GM08714 (cell line): Measurements from ENCODE around the gene ZNF624.
A peak's percentile ranks its signal among the peaks of the same experiment; 100 is the strongest.
"Not testable (repeated sequence)": the region's sequence is repeated elsewhere in the genome, so short reads cannot be mapped to it uniquely, and the experiment has no call there.

Experiments
- H3K4me3 ChIP-seq: fragments of 200-500 bp; sonication (Bioruptor generic); 2 replicates; pipeline ENCODE4 v1.5.1; 2014; ENCODE audit warnings: mild to moderate bottlenecking, low read length, inconsistent platforms
- ZNF274 ChIP-seq: IDR thresholded peaks from 2 replicates; pipeline ENCODE4 v1.6.1; 2012; ENCODE audit warnings: mild to moderate bottlenecking, low read depth, low read length

Gene ZNF624

DNA sequence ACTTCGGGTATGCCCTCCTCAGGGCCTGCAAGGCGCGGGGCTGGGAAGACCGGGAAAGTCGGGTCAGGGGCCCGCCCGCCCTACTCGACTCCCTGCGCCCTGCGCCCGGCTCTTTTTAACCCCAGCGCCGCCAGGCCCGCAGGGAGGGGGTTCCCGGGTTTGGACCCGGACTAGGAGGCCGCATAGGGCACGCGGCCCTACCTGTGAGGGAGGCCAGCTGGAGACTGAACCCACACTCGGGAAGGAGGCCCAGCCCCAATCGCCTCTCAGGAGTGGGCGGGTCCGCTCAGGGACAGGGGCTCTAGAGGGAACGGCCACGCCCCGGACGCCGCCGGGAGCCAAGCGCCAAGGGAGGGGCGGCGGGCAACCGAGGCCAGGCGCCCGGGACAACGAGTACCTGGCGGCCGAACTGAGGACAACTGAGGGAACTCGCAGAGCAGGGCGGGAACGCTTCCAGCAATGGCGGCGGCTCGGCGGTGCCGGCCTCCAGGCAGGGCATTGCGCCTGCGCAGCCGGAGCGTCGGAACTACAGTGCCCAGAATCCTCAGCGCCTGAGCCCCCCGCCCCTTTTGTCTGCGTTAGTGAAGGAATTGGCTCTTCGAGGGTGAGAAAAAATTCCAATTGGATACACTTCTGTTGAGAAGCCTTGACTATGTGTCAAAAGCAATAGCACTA, at the start of gene ZNF624:
Gene ZNF624, minus strand, starts transcription at position 484 of the 675 bp plus-strand sequence.
- peak within 1 kb of the TSS; percentile 84 for H3K4me3 ChIP-seq
- TF ChIP-seq ZNF274, result no peak

DNA sequence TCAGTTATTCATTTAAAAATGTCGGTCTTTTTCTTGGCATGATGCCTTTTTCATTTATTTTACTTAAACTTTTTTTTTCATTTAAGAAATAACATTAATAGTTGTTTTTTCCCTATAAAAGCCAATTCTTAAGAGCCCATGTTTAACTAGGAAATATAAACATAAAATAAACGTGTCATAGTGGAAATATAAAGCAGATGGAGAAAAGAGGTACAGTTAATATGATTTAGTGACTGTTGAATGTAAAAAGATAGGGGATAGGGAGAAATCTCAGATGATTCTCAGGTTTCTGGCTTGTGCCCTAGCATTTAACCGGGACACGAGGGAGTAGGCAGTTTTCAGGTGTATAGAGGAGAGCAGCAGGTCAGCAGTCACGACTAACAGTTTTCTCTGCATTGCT, 44.0 kb upstream of the ZNF624 start:
- not testable (repeated sequence) for H3K4me3 ChIP-seq

DNA sequence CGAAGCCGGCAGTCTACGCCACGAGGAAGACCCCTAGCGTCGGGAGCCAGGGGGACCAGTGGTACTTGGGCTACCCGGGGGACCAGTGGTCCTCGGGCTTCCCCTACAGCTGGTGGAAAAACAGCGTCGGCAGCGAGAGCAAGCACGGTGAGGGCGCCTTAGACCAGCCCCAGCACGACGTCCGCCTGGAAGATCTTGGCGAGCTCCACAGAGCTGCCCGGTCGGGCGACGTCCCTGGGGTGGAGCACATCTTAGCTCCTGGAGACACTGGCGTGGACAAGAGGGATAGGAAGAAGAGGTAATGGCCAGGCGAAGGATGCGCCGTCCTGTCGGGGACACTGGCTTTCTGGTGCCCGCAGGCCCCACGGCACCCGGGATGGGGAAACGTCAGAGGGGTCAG, 36.8 kb upstream of the ZNF624 start:
- peak overlapping the region; percentile 50; the same call in 1 of the 2 replicates for H3K4me3 ChIP-seq

DNA sequence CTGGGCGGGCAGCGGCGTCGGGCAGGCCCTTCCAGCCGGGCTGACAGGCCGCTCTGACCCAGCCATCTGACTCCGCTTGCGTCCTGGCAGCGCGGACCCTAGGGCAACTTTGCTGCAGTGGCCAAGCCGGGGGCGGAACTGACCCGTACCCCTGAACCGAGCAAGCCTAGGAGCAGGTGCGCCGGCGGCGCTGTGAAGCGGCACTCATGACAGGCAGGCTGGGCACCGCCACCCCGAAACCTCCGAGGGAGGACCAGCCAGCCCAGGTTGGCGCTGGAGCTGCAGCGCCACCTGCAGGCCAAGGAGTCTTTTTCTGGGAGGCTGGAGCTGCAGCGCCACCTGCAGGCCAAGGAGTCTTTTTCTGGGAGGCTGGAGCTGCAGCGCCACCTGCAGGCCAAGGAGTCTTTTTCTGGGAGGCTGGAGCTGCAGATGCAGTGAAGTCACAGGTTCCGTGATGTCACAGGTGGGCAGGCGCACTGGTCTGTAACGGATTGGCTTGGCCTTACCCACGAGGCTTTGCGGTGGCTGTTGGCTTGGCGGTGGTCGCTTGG, 36.2 kb upstream of the ZNF624 start, which contains the start of gene CCDC144A:
Gene CCDC144A, plus strand, starts transcription at position 511 of the 551 bp plus-strand sequence. CDS start 160 bp downstream, outside the sequence.
- H3K4me3 ChIP-seq, result peak within 1 kb of the TSS; percentile 50; the same call in 1 of the 2 replicates

DNA sequence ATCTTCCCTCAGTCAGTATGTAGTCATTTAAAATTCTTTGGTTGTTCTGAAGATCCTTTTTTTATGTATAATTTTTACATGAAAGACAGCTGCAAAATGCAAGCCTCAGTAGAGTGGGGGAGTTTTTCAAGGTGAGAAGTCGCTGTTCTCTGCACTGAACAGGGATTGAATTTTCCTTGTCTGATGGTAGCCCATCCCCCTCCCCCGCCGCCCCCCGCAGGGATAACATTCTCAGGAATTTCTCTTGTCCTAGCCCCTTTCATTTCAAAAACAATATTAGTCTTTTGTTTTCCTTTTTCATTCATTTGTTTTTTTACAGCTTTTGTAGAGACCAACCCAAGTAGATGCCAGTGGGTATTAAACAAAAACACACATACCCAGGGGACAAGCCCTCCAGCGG, 33.5 kb upstream of the ZNF624 start:
- not testable (repeated sequence) for H3K4me3 ChIP-seq

DNA sequence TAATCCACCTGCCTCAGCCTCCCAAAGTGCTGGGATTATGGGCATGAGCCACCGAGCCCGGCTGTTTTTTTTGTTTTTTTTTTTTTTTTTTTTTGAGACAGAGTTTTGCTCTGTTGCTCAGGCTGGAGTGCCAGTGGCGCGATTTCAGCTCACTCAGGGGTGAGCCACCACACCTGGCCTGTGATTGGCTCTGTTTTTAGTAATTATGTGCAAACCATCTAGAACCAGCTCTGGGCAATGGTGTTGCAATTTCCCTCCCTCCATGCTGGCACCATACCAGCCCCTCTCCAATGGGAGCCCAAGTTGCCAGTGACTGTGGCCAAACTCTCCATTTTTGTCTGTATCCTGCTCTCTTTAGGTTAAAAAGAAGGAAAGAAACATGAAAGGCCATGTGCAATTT, 32.4 kb upstream of the ZNF624 start:
- not testable (repeated sequence) for H3K4me3 ChIP-seq

DNA sequence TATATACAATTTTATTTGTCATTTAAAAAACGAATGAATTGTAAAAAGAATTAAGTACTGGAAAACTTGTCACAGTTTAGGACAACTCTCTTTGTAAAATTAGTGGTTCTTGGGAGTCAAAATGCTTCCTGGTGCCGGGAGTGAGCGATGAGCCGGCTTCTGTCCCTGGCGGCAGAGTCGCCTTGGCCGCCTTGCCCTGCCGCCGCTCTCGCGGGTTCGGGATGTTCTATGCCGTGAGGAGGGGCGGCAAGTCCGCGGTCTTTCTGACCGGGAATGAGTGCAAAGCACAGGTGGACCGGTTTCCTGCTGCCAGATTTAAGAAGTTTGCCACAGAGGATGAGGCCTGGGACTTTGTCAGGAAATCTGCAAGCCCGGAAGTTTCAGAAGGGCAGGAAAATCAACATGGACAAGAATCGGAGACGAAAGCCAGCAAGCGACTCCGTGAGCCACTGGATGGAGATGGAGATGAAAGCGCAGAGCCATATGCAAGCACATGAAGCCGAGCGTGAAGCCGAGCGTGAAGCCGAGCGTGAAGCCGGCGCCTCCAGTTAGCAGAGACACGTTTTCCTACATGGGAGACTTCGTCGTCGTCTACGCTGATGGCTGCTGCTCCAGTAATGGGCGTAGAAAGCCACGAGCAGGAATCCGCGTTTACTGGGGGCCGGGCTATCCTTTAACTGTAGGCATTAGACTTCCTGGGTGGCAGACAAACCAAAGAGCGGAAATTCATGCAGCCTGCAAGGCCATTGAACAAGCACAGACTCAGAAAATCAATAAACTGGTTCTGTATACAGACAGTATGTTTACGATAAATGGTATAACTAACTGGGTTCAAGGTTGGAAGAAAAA, 29.9 kb upstream of the ZNF624 start:
- not testable (repeated sequence) for H3K4me3 ChIP-seq

DNA sequence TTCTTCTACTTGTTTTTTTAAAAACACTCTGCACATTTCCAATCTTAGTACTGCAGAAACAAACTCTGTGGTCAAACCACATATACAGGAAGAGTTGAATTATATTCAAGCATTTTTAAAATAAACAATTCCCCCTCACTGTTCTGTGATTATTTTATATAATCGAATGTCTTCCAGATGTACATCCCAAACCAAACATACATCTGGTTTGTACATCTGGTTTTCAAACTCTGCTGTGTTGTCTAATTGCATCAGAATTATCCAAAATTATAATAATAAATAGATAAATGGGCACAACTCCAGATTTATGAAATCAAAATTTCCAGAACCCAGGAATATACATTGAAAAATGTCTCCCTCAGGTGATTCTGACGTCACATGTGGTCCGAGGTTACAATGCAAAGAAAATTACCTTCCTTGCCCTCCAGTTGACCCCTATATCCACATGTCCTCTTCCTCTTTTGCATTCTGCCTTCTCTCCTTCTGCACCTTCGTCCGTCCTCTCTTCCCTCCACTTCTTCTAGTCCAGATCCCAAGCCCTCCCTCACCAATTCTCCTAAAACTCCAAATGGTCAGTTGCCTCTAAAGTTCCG, 23.1 kb upstream of the ZNF624 start:
- no peak overlapping the region for H3K4me3 ChIP-seq

DNA sequence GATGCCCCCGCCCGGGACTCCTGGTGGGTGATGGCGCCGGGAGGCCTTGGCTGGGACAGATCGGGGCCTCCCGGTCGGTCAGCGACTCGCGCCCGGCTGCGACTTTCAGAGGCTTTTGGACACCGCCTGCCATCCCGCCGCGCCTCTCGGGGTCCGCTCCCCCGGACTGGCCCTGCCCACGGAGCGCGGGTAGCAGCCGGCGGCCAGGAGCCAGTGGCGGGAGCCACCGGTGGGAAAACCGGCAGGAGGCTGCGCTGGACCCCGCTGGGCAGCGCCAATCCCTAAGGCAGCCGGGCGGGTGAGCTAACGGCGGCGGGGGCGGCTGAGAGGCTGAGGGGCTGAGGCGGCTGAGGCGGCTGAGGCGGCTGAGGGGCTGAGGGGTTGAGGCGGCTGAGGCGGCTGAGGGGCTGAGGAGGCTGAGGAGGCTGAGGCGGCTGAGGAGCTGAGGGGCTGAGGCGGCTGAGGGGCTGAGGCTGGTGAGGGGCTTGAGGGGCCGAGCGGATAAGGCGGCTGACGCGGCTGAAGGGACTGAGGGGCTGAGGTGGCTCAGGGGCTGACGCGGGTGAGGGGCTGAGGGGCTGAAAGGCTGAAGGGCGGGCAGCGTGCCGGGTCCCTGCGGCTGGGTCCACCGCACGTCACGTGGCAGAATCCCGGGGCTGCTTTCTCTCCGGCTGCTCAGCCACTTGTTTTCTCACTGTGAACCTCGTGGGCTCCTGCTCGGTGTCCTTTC, 13.4 kb upstream of the ZNF624 start:
- H3K4me3 ChIP-seq, result peak overlapping the region; percentile 20; the same call in 1 of the 2 replicates

More for the DNA sequence above, 23.1 kb upstream of the ZNF624 start:
- no peak for TF ChIP-seq ZNF274

DNA sequence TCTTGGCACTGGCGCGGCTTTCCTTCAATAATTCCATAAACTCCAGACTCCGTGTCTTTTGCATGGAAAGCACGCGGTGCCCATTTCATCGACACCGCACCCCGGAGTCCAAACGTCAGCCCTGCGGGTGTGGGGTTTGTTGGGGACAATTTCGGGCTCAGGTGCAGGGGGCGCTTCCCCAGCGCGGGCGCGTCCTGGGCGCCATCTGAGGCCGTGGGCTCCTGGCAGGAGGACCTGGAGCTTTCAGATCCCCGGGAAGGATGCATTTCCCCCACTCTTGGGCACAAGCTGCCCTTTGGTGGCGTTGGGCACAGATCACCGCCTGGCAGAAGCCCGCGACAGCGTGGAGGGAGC, 12.9 kb upstream of the ZNF624 start:
- peak overlapping the region; percentile 20; the same call in 1 of the 2 replicates for H3K4me3 ChIP-seq

DNA sequence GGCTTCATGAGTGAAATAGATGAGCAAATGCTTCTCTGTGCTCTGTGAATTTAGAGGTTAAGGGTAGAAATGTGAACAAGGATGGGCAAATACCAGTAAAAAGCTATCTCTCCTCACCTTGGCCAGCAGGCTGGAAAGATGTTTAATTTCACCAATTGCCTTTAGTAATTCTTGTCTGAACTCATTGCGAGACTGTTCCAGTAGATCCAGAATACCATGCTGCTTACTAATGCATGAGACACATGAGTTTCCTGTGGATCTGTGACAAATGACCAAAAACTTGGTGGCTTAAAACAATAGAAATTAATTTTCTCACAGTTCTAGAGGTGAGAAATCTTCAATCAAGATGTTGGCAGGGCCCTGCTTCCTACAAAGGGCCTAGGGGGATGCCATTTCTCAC, 9.3 kb upstream of the ZNF624 start:
- no peak overlapping the region for H3K4me3 ChIP-seq
- TF ChIP-seq ZNF274, result no peak

DNA sequence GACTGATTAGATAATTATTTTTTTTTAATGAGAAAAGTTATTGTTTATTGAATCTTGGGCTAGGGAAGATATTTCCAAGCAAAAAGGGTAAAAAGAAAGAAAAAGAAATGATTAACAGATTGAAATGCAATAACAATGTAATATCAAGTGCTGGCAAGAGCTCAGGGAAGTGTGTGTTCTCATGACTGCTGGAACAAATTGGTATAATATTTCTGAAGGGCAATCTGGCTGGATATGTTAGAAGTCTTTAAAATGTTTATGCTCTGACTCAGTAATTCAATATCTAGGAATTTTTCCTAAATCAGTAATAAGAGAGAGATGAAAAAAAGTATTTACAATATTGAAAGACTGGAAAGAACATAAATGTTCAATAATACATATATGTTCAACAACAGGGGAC, 7.6 kb upstream of the ZNF624 start:
- TF ChIP-seq ZNF274, result no peak

DNA sequence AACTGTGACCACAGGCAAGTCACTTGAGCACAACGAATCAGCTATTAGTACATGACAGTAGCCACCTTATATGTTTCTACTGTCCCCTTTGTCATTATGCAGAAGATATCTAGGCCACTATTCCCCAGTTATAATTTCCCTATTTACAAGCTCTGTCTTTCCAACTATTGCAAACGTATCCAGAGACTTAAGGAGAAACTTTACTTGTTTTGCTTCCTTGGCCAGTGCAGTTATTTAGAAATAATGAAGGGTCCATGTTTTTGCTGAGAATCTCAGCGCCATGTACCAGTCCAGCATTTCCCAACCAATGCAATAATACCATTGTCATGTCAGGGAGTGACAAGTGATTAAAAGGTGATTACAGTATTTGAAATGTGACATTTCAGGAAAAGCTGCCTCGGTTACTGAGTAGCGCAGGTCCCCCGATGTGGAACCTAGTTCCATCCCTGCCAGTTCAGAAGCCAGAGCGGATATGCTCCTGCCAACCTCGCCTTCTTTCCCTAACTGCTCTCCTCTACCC, 743 bp downstream of the ZNF624 start:
- peak overlapping the region; percentile 84 for H3K4me3 ChIP-seq
- no peak for TF ChIP-seq ZNF274

More for the DNA sequence above, 7.6 kb upstream of the ZNF624 start:
- H3K4me3 ChIP-seq, result no peak overlapping the region

DNA sequence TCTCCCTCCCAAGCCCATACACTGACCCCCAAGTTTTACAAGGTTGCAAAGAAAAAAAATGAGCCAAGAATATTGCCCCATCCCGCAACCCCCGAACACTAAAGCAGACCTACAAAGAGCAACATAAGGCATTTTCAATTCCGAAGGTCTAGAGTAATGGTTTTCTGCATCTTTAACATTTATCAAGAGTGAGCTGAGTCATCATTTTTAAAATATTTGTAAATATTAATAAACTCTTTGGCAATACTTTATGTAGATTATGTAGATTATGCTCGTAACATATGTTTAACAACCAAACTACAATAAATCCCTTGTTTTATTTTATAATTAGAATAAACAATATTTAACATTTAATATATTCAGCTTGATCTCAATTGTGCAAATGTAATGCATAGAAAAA, 1.4 kb downstream of the ZNF624 start:
- TF ChIP-seq ZNF274, result no peak
- no peak overlapping the region for H3K4me3 ChIP-seq
